Astrocyte of the spinal cord (primary cell): Measurements from ENCODE around the gene NMRK2.

Source experiments
- DNase-seq: peaks from one replicate; pipeline ENCODE4 v3.0.0; 2011; ENCODE audit warnings: low read depth, low spot score
- H3K4me3 ChIP-seq: 2 replicates; pipeline ENCODE4 v1.5.1; 2011; ENCODE audit warnings: low read depth, mild to moderate bottlenecking, low read length, moderate library complexity
- CTCF ChIP-seq: IDR thresholded peaks from 2 replicates; pipeline ENCODE4 v1.5.1; 2012; ENCODE audit warnings: low read depth, mild to moderate bottlenecking, low read length, inconsistent platforms
- in situ Hi-C: cut with HindIII; loops from 2 replicates; pipeline ENCODE4 v1.10.0; 2017; ENCODE audit warnings: low sequenced_read_pairs

Gene NMRK2

GRCh38 chr19:3979674-3980352 is 46.9 kb downstream of the NMRK2 start:
- DNase-seq = no peak
- no peak overlapping the region for H3K4me3 ChIP-seq
- in situ Hi-C loops = no loop called here
- no peak for TF ChIP-seq CTCF

GRCh38 chr19:3980353-3981251 is 47.7 kb downstream of the NMRK2 start:
- no peak for TF ChIP-seq CTCF
- in situ Hi-C loops = no loop called here
- DNase-seq = no peak
- no peak overlapping the region for H3K4me3 ChIP-seq

DNA sequence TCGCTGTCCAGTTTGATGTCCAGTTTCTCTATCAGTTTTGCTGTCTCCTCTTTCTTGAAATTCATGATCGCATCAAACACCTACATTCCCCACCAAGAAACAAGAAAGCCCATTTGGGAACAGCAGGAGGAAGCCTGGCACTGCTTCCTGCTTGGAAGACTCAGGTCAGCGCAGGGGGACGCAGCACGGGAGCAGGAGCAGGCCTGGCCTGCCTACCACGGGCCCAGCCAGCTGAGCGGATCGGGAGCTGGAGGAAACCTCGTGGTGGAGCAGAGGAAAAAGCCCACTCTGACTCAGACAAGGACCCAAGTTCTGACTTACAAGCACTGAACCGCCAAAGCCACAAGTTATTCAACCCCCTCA is 48.5 kb downstream of the NMRK2 start:
- in situ Hi-C loops = no loop called here
- H3K4me3 ChIP-seq = no peak overlapping the region
- no peak for TF ChIP-seq CTCF
- no peak for DNase-seq

GRCh38 chr19:3981736-3982681 is 49.1 kb downstream of the NMRK2 start:
- no peak for TF ChIP-seq CTCF
- no peak overlapping the region for H3K4me3 ChIP-seq
- DNase-seq = no peak
- in situ Hi-C loops = no loop called here

DNA sequence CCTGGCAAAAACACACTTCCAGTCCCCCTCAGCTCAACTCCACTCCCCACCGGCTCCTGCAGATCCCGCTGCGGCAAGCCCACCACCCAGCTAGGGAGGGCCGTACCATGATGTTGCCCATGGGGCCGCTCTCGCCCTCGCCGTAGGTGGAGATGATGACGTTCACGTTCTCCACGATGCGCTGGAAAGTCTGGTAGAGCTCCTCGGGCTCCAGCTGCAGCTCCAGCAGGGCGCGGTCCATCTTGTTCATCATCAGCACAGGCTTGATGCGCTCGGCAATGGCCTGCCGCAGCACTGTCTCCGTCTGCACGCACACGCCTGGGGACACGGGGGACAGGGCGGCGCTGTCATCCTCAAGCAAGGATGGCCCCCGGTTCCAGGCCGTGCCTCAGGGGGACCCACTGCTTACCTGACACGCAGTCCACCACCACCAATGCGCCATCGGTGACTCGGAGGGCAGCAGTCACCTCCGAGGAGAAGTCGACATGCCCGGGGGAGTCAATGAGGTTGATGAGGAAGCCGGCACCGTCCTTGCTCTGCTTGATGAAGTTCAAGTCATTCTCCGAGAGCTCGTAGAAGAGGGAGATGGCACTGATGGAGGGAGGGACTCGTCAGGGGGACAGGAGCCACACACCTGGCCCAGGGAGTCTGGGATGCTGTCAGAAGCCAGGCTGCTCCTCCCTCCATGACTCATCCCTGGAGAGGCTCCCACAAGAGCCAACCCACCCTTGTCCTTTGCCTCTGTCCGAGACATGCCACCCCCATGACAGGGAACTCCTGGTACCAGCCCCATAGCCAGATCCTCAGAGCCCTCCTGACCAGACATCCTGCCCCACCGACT is 50.1 kb downstream of the NMRK2 start:
- in situ Hi-C loops = no loop called here
- TF ChIP-seq CTCF = no peak
- peak overlapping the region; percentile 84 for H3K4me3 ChIP-seq
- peak; percentile 39 for DNase-seq
